Activated T-cell treated with anti-CD3 and anti-CD28 coated beads for 24 hours (primary cell): ENCODE measurements around the gene DEGS2.
A peak's percentile ranks its signal among the peaks of the same experiment; 100 is the strongest.
"Not testable (repeated sequence)": the region's sequence is repeated elsewhere in the genome, so short reads cannot be mapped to it uniquely, and the experiment has no call there.

Experiments used
- DNase-seq: peaks from one replicate; pipeline ENCODE4 v3.0.0-alpha.2; 2020; ENCODE audit warnings: low read depth

DEGS2 gene

DNA sequence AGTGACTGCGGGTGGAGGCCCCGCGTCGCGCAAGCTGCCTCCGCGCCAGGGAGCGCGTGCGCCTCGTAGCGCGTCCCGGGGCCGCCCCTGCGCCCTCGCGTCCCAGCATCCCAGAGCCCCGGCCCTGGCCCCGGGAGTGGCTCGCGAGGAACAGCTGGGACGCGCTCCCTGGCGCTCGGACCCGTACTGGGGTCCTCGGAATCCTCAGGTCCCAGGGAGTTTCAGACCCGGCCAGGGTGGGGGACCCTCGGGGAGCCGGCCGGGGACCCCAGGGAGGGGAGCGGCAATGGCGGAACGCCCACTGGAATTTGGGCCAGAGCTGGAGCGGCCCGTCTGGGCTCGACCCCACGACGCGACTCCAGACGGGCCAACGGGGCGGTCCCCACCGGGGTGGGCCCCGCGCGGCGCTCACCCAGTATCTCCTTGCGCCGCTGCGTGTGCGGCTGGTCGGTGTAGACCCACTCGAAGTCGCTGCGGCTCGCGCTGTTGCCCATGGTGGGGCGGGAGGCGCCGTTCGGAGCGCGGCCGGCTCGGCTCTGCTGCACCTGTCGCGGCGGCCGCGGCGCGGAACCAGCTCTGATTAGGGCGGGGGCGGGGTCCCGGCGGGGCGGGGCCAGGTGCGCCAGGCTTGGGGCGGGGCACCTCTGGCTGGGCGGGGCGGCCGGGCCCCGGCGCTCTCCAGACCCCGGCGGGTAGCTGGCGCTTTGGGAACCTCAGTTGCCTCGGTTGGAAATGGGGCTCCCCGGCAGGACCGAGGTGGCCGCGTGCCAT lies at the start of gene DEGS2:
Gene DEGS2 (minus strand): TSS at position 552 of the 771 bp plus-strand sequence. CDS start 58 bp downstream, at position 494.
- peak; percentile 40 for DNase-seq

DNA sequence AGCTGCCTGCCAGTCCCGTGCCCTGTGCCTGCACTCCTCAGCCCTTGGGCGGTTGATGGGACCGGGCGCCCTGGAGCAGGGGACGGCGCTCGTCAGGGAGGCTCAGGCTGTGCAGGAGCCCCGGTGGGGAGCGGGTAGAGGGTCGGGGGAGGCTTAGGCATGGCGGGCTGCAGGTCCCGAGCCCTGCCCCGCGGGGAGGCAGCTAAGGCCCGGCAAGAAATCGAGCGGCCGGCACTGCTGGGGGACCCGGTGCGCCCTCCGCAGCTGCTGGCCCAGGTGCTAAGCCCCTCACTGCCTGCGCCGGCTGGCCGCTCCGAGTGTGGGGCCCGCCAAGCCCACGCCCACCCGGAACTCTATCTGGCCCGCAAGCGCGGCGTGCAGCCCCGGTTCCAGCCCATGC lies 48.7 kb upstream of the DEGS2 start:
- not testable (repeated sequence) for DNase-seq

DNA sequence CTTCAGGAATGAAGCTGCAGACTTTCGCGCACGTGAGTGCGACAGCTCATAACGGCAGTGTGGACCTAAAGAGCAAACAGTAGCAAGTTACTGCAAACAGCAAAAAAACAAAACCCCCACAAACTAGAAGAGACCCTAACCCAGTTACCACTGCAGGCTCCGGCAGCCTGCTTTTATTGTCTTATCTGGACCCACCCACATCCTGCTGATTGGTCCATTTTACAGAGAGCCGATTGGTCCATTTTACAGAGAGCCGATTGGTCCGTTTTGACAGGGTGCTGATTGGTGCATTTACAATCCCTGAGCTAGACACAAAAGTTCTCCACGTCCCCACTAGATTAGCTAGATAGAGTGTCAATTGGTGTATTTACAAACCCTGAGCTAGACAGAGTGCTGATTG lies 48.1 kb upstream of the DEGS2 start:
- DNase-seq = not testable (repeated sequence)

DNA sequence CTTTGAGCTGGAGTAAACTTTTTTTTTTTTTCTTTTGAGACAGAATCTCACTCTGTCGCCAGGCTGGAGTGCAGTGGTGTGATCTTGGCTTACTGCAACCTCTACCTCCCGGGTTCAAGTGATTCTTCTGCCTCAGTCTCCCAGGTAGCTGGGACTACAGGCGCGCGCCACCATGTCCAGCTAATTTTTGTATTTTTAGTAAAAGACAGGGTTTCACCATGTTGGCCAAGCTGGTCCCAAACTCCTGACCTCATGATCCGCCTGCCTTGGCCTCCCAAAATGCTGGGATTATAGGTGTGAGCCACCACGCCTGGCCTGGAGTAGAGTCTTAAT lies 45.4 kb upstream of the DEGS2 start:
- DNase-seq = not testable (repeated sequence)

DNA sequence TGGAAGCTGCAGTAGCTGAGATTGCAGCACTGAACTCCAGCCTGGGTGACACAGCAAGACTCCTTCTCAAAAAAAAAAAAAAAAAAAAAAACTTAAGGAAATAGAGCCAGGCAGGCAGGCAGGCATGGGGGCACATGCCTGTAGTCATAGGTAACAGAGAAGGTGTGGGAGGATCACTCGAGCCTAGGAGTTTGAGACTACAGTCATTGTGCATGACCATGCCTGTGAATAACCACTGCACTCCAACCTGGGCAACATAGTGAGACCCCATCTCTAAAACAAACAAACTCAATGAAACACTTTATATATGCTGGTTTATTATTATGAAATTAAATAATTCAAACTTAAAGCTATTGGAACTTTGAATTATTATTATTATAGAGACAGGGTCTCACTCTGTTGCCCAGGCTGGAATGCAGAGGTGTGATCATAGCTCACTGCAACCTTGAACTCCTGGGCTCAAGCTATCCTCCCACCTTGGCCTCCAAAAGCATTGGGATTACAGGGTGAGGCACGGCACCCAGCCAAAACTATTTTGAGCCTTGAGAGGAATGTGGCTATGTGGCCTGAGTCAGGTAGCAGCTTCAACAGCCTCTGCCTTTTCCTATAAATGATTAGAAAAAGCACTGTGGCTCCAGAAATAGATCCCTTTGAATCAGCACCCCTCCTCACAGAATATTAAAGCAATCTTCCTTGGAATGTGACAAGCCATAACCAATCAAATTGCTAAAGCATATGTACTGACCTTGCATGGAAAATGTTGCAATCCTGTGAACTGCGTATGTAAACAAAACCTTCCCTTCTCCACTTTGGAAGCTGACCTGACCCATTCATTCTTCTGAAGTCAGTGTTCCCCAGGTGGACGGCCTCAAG lies 44.8 kb upstream of the DEGS2 start:
- DNase-seq = no peak

DNA sequence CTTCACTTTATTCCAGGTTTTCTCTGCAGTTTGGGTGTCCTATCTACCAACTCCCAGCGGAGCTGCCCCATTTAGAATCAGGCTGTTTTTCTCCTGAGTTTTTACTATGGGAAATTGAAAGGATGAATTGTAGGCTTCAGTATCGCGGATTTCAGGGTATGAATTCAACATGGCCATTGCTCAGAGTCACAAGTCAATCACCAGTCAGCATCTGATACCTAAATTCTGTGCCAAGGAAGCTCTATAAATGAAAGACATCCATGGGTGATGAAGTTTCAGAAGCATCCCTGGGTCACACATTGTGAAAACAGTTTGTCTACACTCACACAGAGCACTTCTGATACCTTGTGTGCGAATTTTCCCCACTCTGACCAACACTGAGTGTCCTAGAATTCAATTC lies 43.7 kb upstream of the DEGS2 start:
- DNase-seq = no peak

DNA sequence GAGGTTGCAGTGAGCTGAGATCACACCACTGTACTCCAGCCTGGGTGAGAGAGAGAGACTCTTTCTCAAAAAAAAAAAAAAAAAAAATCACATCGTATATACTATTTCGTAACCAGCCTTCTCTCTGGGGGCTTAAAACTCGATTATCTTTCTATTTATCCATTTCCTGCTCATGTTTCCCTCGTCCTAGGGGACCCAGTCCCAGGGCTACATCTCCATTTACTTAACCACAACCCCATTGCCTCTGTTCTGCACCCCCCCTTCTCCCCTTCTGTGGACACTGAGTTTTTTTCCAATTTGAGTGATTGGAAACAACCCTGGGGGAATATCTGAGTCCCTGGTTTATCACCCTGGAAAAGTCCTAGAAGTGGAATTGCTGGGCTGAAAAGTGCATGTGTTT lies 43.3 kb upstream of the DEGS2 start:
- no peak for DNase-seq

DNA sequence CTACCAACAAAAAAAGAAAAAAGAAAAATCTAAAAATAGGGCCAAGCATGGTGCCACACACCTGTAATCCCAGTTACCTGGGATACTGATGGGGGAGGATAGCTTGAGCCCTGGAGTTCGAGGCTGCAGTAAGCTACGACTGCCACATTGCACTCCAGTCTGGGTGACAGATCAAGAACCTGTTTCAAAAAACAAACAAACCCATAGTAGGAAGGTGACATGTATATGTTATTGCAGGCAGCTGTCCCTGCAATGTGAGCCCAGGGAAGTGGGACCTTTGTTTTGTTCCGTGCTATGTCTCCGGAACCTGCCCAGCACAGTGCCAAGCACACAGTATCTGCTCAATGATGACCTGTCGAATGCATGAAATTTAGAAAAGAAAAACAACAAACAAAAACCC lies 42.3 kb upstream of the DEGS2 start:
- no peak for DNase-seq

DNA sequence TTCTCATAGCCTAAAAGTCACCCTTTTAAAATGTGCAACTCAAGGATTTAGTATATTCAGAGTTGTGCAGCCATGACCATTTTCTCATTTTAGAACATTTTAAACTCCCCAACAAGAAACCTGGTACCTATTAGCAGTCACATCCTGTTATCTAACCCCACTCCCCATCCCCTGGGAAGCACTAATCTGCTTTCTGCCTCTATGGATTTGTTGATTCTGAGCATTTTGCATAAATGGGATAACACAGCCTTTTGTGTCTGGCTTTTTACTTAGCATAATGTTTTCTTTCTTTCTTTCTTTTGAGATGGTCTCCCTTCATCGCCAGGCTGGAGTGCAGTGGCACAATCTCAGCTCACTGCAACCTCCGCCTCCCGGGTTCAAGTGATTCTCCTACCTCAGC lies 40.9 kb upstream of the DEGS2 start:
- no peak for DNase-seq

DNA sequence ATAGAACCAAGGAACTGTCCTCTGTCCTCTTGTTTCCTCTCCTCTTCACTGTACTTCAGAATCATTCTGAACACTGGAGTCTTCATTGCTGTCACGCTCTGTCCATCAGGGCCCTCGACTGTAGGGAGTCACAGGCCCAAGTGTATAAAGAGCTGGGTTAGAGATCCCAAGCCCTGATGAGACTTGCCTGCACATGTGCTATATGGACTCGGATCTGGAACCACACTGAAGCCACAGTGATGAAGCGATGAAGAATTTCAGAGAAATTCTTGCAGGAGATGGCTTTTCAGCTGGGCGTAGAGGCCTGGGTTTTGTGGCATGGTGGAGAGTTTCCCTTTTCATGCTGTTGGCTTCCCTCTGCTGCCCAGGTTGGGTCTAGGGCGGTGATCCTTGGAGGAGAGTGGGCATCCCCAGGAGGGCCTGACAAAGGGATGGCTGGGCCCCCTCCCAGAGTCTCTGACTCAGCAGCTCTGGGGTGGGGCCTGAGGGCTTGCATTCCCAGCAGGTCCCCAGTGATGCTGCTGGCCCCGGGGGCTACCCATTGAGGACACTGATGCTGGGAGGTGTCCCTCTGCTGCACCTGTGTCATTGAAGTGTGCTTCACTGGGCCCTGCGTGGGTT lies 39.9 kb upstream of the DEGS2 start:
- DNase-seq = no peak

DNA sequence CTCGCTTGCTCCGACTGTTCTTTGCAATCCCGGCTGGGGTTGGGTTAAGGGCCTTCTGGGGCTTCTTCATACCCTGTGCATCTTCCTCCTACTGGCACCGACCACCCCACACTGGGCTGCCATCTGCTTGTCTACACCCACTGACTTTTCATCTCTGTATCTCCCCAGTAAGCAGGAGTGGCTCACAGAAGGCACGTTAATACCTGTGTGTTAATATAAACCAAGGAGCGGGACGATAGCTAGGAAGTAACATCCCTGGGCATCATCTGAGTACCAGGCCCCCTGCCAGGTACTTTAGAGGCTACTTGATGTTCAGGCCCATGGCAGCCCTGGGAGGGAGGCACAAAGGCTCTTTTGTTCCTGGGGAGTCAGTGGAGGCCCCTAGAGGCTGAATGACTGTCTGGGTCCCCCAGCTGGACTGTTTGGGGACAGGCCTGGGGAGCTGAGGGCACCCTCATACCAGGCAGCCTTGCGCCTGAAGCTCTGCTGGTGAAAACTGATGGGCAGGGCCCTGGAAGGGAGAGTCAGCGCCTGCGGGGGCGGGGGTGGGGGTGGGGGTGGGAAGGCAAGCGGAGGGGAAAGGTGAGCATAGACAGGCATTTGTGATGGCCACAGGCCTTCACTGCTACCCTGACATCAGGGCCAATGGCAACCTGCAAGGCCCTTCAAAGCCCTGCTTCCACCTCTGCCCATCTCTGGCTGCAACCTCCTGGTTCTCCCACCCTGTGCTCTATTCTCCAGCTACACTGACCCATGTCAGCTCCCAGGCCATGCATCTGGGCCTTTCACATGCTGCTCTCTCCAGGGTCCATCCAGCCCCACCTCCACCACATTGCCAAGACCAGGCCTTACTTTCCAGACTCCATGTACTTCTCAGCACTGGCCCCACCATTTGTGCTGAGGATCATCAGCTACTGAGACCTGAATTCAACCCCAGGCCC lies 34.2 kb upstream of the DEGS2 start:
- no peak for DNase-seq

DNA sequence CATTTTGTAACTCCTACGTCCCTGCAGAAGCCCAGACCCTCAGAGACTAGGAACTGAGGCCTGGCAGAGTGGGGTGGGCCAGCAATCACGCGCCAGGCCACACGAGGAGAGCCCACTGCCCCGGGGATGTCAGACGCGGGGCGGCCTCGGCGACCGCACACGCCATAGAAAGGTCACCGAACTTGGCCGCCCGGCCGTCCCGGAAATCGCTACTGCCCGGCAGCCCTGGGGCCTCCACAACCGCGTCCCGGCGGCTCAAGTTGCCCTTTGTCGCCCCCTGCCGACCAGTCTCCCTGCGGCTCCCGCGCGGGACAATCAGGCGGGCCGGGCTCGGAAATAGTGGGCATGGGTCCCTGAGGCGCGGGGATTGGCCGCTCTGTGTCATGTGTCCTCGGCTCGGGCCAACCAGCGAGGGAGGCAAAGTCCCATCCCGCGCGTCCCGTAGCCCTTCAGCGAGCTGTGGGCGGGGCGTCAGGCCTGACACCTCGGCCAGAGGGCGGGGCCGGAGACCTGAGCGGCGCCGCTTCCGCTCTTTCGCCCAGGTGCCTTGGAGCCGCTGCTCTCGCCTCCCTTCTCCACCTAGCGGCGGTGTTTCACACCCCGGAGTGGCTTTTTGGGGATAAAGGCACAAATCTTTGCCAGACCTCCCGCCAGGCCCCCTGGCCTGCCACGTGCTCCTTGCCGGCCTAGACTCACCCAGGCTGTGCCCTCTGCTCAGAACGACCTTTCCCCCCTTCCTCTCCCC lies 33.4 kb upstream of the DEGS2 start:
- peak; percentile 100 for DNase-seq

DNA sequence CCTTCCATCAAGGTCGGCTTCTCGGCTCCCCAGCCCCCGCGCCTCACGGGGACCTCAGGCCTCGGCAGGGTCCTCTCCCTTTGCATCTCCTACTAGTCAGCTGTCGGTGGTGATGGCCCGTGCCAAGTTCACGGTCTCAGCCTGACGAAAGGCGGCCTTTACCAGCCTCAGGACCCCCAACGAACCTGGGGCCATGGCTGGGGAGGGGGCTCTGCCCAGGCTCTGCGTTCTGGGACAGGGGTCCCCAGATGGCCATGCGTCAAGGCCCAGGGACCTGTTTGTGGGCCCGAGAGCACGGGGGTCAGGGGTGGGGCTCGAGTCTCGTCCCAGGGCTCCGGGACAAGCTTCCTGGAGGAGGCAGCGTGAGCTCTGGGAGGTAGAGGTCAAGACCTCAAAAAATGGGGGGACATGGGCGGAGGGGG lies 32.8 kb upstream of the DEGS2 start:
- no peak for DNase-seq

DNA sequence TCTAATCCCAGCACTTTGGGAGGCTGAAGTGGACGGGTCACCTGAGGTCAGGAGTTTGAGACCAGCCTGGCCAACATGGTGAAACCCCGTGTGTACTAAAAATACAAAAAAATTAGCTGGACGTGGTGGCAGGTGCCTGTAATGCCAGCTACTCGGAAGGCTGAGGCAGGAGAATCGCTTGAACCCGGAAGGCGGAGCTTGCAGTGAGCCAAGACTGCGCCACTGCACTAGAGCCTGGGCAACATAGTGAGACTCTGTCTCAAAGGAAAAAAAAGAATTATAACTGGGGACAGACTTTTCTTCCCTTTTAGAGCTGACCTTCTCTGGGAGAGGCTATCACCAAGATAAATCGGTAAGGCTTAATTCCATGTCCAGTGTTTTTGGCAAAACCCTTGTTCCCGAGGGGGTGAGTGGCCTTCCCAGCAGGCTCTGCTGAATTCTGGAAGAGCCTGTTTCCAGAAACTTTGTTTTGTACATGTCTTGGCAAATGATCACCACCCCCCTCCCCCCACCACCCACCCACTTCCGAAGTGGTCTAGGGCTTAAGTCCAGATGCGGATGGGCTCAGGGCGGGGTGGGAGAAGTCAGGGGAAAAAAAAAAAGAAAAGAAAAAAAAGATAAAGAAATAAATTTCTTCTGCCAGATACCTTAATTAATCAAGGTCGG lies 32.3 kb upstream of the DEGS2 start:
- DNase-seq = no peak

DNA sequence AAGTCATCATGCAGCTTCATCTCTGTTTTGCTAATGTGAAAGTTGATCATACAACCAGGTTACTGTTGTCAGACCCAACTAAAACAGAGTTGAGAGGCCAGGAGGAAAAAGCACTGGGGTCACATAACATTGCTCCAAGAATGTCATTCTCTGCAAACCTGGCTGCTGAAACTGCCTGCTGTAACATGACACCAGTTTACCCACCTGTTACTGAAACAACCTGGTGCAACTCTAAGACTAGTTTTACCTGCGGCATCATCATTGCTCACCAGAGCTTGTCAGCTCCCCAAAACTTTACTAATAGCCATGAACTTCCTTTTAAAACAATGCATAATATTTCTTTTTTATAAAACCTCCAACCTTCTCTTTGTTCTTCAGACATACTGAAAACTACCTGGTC lies 30.7 kb upstream of the DEGS2 start:
- DNase-seq = no peak

DNA sequence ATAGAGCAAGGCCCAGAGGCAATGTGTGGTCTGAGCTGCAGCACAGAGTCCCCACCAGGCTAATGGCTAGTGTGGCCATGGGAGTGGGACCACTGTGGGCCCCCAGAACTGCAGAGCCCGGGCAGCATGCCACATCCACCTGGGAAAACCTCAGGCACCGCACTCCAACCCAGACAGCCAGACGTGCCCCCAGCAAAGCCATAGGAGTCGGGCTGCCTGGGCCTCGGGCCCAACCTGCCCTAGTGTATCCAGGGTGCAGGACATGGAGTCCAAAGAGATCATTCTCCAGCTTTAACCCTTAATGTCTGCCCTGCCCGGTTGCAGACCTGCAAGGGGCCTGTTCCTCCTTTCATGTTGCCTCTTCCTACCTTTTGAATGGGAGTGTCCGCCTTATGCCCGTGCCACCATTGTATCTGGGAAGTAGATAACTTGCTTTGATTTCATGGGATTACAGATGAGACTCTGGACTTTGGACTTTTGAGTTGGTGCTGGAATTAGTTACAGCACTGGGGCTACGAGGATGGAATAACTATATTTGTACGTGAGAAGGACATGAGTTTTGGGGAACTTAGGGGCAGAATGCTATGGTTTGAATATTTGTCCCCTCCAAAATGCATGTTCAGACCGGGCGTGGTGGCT lies 29.1 kb upstream of the DEGS2 start:
- DNase-seq = no peak

DNA sequence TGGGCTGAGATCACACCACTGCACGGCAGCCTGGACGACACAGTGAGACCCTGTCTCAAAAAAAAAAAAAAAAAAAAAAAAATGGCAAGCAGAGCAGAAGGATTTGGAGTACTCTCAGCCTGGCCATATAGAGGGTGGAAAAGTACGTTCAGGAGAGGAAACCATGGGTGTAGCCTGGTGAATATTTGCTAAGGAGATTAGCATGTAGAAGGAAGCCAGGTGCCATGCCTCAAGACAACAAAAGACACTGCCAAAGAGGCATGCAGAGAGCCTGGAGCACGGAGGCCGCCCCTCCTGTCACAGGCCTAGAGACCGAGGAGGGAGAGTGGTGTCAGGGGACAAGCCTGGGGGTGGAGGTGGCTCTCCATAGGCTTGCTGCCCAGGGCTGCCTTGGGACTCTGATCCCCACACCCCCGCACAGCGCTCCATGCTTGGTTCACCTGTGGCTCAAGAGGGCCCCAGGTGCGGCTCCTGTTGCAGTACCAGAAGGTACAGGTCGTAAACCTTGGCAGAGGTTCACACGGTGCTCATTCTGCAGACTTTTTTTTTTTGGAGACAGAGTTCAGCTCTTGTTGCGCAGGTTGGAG lies 27.9 kb upstream of the DEGS2 start:
- no peak for DNase-seq

DNA sequence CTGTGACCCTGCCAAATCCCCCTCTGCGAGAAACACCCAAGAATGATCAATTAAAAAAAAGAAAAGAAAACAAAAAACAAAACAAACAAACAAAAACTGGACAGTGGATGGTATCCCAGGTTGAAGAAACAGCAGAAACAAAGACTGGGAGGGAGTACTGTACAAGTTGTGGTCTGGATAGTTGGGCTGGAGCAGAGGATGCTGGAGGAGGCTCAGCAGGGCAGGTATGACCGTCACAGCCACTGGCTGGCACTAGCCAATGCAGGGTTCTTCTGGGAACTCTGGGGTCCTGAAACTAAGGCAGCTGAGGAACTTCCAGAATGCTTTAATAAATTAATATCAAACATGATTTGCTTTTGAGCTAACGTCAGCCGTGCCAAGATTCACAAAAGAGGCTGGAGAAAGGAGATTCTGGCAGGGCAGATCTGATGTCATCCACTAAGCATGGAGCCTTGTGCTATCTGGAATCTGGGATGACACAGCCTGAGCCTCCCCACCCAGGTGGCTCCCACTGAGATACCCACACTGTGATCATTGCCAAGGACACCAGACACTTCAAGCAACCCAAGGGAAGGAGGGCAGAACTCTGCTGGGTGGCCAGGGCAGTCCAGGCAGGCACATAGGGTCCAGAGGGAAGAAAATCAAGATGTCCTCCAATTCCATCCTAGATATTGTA lies 22.6 kb upstream of the DEGS2 start:
- not testable (repeated sequence) for DNase-seq

DNA sequence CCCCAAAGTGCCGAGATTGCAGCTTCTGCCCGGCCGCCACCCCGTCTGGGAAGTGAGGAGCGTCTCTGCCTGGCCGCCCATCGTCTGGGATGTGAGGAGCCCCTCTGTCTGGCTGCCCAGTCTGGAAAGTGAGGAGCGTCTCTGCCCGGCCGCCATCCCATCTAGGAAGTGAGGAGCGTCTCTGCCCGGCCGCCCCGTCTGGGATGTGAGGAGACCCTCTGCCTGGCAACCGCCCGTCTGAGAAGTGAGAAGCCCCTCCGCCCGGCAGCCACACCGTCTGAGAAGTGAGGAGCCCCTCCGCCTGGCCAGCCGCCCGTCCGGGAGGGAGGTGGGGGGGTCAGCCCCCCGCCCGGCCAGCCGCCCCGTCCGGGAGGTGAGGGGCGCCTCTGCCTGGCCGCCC lies 21.2 kb upstream of the DEGS2 start:
- DNase-seq = not testable (repeated sequence)
